IPS-20b (cell line): ENCODE results near the gene CTRB1.
A peak's percentile ranks its signal among the peaks of the same experiment; 100 is the strongest.

Source experiments
- H3K27ac ChIP-seq: one replicate; pipeline ENCODE4 v1.5.1; 2013; ENCODE audit warnings: low read length
- H3K27me3 ChIP-seq: 2 replicates; pipeline ENCODE4 v1.6.1; 2013; ENCODE audit warnings: mild to moderate bottlenecking, low read length, inconsistent platforms; ENCODE audit not compliant: insufficient read depth
- H3K36me3 ChIP-seq: 2 replicates; pipeline ENCODE4 v1.6.1; 2013; ENCODE audit warnings: low read depth, mild to moderate bottlenecking, inconsistent platforms, low read length, moderate library complexity; ENCODE audit not compliant: insufficient read depth
- H3K4me1 ChIP-seq: 2 replicates; pipeline ENCODE4 v1.6.1; 2013; ENCODE audit warnings: mild to moderate bottlenecking, control low read depth, inconsistent platforms, low read length, moderate library complexity; ENCODE audit not compliant: insufficient read depth
- H3K4me3 ChIP-seq: 2 replicates; pipeline ENCODE4 v1.5.1; 2013; ENCODE audit warnings: mild to moderate bottlenecking, low read length, inconsistent platforms
- H3K9ac ChIP-seq: 2 replicates; pipeline ENCODE4 v1.6.1; 2013; ENCODE audit warnings: low read depth, mild to moderate bottlenecking, inconsistent platforms, low read length, moderate library complexity
- H3K9me3 ChIP-seq: 2 replicates; pipeline ENCODE4 v1.6.1; 2013; ENCODE audit warnings: mild to moderate bottlenecking, low read depth, low read length, inconsistent platforms; ENCODE audit not compliant: insufficient read depth

Gene CTRB1

GRCh38 chr16:75254359-75254837, 35.6 kb downstream of the CTRB1 start:
- H3K4me1 ChIP-seq, result peaks cover 55% of the 10 kb centered on the region
- peak overlapping the region; percentile 81; the same call in 1 of the 2 replicates for H3K9ac ChIP-seq
- no peaks in the 10 kb centered on the region for H3K36me3 ChIP-seq
- no peaks in the 10 kb centered on the region for H3K9me3 ChIP-seq
- H3K27me3 ChIP-seq, result no peaks in the 10 kb centered on the region
- H3K4me3 ChIP-seq, result peak overlapping the region; percentile 36; the same call in 1 of the 2 replicates
- peak overlapping the region; percentile 82 for H3K27ac ChIP-seq

DNA sequence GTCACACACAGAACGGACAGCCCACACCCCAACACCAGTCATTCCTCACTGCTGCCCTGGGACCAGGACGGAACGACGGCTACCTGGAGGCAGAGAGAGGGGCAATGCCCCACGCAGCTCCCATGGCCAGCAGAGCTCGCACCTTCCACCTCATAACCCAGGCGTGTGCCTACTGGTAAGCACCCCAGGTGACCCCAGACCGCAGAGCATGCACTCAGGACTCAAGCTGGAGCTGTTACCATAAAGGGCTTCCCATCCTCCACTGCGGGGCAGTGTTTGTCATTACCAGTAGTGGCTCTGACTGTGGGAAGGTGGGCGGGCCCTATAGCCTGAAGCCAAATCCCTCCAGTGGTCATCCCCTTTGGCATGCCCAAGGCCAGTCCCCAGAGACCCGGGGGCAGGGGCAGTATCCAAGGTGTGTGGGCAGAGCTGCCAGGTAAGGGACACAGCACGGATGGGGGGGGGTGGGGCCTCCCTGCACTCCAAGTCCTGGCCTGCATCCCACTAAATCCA, 37.3 kb downstream of the CTRB1 start:
- peaks cover 50% of the 10 kb centered on the region for H3K4me1 ChIP-seq
- H3K27me3 ChIP-seq, result no peaks in the 10 kb centered on the region
- H3K36me3 ChIP-seq, result no peaks in the 10 kb centered on the region
- no peaks in the 10 kb centered on the region for H3K9me3 ChIP-seq
- peak overlapping the region; percentile 39; the same call in 1 of the 2 replicates for H3K9ac ChIP-seq
- H3K4me3 ChIP-seq, result no peak overlapping the region
- H3K27ac ChIP-seq, result no peak overlapping the region

GRCh38 chr16:75256696-75257343, 38.0 kb downstream of the CTRB1 start:
- Histone ChIP-seq H3K9me3 (no peaks in the 10 kb centered on the region), H3K9ac (peak overlapping the region; percentile 39; the same call in 1 of the 2 replicates), H3K36me3 (no peaks in the 10 kb centered on the region), H3K27me3 (no peaks in the 10 kb centered on the region), H3K4me1 (peaks cover 48% of the 10 kb centered on the region), H3K27ac (no peak overlapping the region), H3K4me3 (no peak overlapping the region)

DNA sequence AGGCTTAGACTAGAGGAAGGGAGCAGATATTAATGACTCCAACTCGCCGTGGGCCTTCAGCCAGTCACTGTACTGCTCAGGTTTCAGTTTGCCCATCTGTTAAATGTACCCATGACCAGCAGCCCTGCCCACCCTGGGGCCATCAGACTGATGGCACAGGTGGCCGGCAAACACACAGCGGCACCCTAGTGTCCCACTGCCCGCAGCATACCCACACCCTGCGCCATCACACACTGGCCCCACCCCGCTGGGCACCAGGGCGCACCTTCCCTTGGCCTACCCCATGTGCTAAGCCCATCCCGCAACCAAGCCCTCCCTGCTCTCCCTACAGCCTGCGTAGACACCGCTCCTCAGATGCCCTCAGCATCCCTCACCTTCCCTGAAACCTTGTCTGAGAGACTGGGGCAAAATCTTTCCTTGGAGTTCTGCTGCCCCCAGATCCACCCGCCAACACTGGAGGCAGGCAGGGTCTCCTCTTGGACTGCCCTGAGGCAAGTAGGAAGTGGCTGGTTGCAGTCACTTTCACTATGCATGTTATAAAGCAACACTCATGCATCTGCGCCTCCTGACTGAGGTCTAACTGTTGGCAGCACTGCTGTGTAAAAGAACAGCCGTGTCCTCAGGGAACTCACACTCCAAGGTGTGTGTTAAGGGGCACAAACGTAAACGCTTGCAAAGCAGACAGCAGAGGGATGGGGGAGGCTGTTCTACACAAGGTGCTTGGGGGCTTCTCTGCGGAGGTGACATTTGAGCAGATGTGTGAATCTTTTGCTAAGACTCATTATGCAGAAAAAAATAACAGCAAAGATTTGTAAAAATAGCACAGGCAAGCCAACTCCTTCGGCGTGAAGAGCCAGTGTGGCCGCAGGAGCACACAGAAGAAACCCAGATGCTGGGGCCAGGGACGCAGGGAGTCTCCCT, 39.4 kb downstream of the CTRB1 start:
- Histone ChIP-seq H3K27me3 (no peaks in the 10 kb centered on the region), H3K9me3 (no peaks in the 10 kb centered on the region), H3K36me3 (0 out of 2 replicates have a peak, but pooled peaks cover 4% of the 10 kb centered on the region), H3K9ac (no peak overlapping the region), H3K27ac (no peak overlapping the region), H3K4me3 (no peak overlapping the region), H3K4me1 (peaks cover 35% of the 10 kb centered on the region)

- no peak overlapping the region for H3K27ac ChIP-seq
- peaks cover 35% of the 10 kb centered on the region for H3K4me1 ChIP-seq
- no peak overlapping the region for H3K4me3 ChIP-seq
- no peak overlapping the region for H3K9ac ChIP-seq
- H3K36me3 ChIP-seq, result peaks cover 5% of the 10 kb centered on the region; the same call in 1 of the 2 replicates
- no peaks in the 10 kb centered on the region for H3K9me3 ChIP-seq
- H3K27me3 ChIP-seq, result no peaks in the 10 kb centered on the region
These were observed 40.0 kb downstream of the CTRB1 start for GRCh38 chr16:75258807-75259141.

DNA sequence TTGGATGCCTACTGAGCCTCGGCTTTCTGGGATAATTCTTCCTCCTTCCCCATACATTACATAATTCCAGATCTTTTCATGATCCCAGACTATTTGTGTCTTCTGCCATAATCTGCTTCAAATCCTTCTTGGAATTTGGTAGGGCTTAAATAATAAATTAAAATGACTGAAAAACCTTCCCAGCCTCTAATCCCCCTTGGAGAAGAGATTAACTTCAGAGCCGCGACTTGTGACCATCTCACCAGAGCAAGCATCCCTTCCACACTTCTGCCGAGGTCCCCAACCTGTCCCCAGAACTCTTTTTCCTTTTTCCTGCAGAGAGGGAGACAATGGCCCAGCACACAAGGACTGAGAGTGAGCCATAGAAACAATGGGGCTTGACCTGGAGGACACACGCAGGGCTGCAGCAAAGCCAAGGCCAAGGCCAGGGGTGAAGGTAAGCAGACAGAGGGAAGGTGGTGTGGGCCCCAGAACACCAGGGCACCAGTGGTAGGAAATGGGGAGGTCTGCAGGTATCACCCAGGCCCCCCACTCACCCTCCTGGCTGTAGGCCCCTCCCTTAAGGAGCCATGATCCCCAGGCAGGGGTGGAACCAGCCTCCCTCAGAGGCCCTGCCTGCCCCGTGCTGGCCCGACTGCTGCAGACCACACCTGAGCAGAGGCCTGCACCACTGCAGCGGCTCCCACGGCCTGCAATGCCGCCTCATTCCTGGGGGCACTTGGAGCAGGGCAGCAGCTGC, 42.2 kb downstream of the CTRB1 start:
- no peak overlapping the region for H3K9ac ChIP-seq
- H3K27ac ChIP-seq, result no peak overlapping the region
- peaks cover 5% of the 10 kb centered on the region; the same call in 1 of the 2 replicates for H3K36me3 ChIP-seq
- H3K4me3 ChIP-seq, result no peak overlapping the region
- peaks cover 17% of the 10 kb centered on the region for H3K4me1 ChIP-seq
- no peaks in the 10 kb centered on the region for H3K27me3 ChIP-seq
- H3K9me3 ChIP-seq, result no peaks in the 10 kb centered on the region

DNA sequence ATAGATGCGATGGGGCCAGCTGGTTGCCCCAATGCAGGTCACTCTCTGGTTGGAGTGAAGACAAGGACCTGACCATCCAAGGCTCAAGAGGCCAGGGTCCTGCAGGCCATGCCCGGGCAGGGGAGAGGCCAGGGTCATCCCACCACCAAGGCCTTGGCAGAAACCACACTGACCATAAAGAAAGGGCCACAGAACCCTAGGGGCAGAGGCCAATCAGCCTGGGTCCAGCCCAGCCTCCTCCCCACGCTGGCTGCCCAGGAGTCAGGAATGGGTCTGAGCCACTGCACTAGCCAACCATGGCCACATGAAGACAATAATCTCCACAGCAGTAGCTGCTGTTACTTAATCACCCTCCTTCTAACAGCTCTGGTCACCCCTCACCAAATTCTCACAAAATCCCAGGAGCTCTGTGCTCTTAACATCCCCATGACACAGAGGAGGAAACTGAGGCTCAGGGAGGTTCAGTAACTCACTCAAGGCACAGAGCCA, 42.8 kb downstream of the CTRB1 start:
- no peak overlapping the region for H3K4me3 ChIP-seq
- peaks cover 5% of the 10 kb centered on the region; the same call in 1 of the 2 replicates for H3K27me3 ChIP-seq
- peaks cover 16% of the 10 kb centered on the region for H3K4me1 ChIP-seq
- H3K9ac ChIP-seq, result no peak overlapping the region
- H3K9me3 ChIP-seq, result no peaks in the 10 kb centered on the region
- H3K27ac ChIP-seq, result no peak overlapping the region
- H3K36me3 ChIP-seq, result peaks cover 5% of the 10 kb centered on the region; the same call in 1 of the 2 replicates

- peaks cover 6% of the 10 kb centered on the region; the same call in 1 of the 2 replicates for H3K27me3 ChIP-seq
- H3K9me3 ChIP-seq, result no peaks in the 10 kb centered on the region
- no peak overlapping the region for H3K27ac ChIP-seq
- H3K4me1 ChIP-seq, result peaks cover 12% of the 10 kb centered on the region; the same call in 1 of the 2 replicates
- no peak overlapping the region for H3K4me3 ChIP-seq
- no peak overlapping the region; the same call in 1 of the 2 replicates for H3K9ac ChIP-seq
- H3K36me3 ChIP-seq, result peaks cover 5% of the 10 kb centered on the region; the same call in 1 of the 2 replicates
These were observed 43.5 kb downstream of the CTRB1 start for GRCh38 chr16:75262104-75262799.

DNA sequence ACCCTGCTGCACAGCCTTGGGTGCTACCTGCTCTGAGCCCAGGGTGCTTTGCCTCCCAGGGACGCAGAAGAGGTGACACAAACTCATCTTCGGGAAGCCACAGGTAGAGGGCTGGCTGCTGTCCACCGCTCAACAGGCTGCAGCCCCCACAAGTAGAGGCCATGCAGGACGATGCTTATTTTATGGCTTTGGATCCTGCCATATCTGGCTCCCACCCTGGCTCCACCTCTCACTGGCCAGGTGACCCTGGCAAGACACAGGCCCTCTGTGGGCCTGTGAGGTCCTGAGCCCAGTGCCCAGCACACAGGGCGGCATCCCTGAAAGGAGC, 44.0 kb downstream of the CTRB1 start:
- Histone ChIP-seq H3K4me1 (peaks cover 12% of the 10 kb centered on the region; the same call in 1 of the 2 replicates), H3K27me3 (peaks cover 6% of the 10 kb centered on the region; the same call in 1 of the 2 replicates), H3K9me3 (no peaks in the 10 kb centered on the region), H3K36me3 (peaks cover 5% of the 10 kb centered on the region; the same call in 1 of the 2 replicates), H3K27ac (no peak overlapping the region), H3K4me3 (no peak overlapping the region), H3K9ac (no peak overlapping the region)

DNA sequence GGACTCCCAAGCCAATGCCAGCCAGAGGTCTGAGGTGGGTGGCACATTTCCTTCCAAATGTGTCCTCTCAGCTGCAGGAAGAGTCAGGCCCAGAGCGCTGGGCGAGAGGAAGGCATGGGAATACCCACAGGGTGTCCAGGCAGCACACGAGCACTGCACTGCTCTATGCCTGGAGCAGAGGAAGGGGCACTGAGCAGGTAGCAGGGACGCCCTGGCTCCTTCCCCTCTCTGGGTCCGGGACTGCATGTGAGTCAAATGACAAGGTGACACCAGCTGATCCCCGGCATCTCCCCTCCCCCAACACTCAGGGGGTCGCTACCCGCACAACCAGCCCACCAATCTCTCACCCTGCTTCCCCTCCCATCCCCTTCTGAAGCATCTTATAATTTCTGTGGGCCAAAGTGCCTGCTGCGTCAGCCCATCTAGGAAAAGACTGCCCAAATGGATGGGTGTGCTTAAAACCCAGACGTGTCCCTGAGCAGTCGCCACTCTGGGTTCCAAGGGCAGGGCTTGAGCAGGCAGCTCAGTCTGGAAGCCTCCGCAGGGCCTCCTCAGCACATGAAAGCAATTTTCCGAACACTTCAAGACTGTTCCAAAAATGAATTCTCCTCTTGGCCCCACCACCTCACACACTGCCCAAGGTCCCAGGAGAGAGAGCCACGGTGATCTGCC, 44.6 kb downstream of the CTRB1 start:
- Histone ChIP-seq H3K27me3 (peaks cover 6% of the 10 kb centered on the region; the same call in 1 of the 2 replicates), H3K9me3 (no peaks in the 10 kb centered on the region), H3K36me3 (peaks cover 5% of the 10 kb centered on the region; the same call in 1 of the 2 replicates), H3K4me3 (no peak overlapping the region), H3K9ac (no peak overlapping the region), H3K27ac (no peak overlapping the region), H3K4me1 (peaks cover 8% of the 10 kb centered on the region; the same call in 1 of the 2 replicates)
